Aorta (tissue), 5 donors: ENCODE measurements around the gene MATCAP1. TPM values are rescaled to one million over a fixed set of nuclear protein-coding genes. Genes with fewer than 3 reads are reported as not detected.
A peak's percentile ranks its signal among the peaks of the same experiment; 100 is the strongest.

Experiments used
- ATAC-seq: fragments of 200-7000 bp; cut with Tn5 transposase; one replicate; pipeline ENCODE4 v1.9.1; 2022; ENCODE audit warnings: moderate library complexity; ENCODE audit not compliant: low FRiP score
- DNase-seq, 2 donors: peaks; one replicate each; pipeline ENCODE4 v3.0.0-alpha.2; 2020
- H3K27ac ChIP-seq, 2 donors: one replicate each; pipeline ENCODE4 v1.5.1; 2013; ENCODE audit warnings: low read length in 2 of 2, mild to moderate bottlenecking in 2 of 2, moderate library complexity in 2 of 2, control low read depth in 1 of 2, inconsistent platforms in 1 of 2, low read depth in 1 of 2
- H3K27me3 ChIP-seq, 2 donors: one replicate each; pipeline ENCODE4 v1.6.1; 2013; ENCODE audit warnings: control low read depth in 1 of 2, low read length in 1 of 2, mild to moderate bottlenecking in 1 of 2, moderate library complexity in 1 of 2; ENCODE audit not compliant: insufficient read depth in 2 of 2, control insufficient read depth in 1 of 2
- H3K36me3 ChIP-seq, 2 donors: one replicate each; pipeline ENCODE4 v1.6.1; 2013; ENCODE audit warnings: control low read depth in 1 of 2, low read length in 1 of 2, mild to moderate bottlenecking in 1 of 2; ENCODE audit not compliant: insufficient read depth in 2 of 2, control insufficient read depth in 1 of 2
- H3K4me1 ChIP-seq, 2 donors: one replicate each; pipeline ENCODE4 v1.6.1; 2013; ENCODE audit warnings: low read length in 2 of 2, control low read depth in 1 of 2, mild to moderate bottlenecking in 1 of 2, moderate library complexity in 1 of 2; ENCODE audit not compliant: insufficient read depth in 2 of 2, control insufficient read depth in 1 of 2
- H3K4me3 ChIP-seq, 2 donors: one replicate each; pipeline ENCODE4 v1.5.1; 2013; ENCODE audit warnings: low read length in 2 of 2, control low read depth in 1 of 2, mild to moderate bottlenecking in 1 of 2
- H3K9me3 ChIP-seq: one replicate; pipeline ENCODE4 v1.6.1; 2013; ENCODE audit warnings: mild to moderate bottlenecking, low read length; ENCODE audit not compliant: control insufficient read depth
- WGBS, 2 donors: extraction: QIAGEN DNeasy Blood & Tissue Kit; methylation state at CpG; one replicate each; pipeline ENCODE4 v1.1.7; 2013; 5-methylcytosine and 5-hydroxymethylcytosine counted together
- intact Hi-C, 2 donors: fragments of 100-400 bp; cut with DNase I; formaldehyde crosslinking; loops; one replicate each; pipeline versions ENCODE4 v1.14.2 to v1.15.0; 2022
- long read RNA-seq, 2 donors: library from polyadenylated mRNA; unstranded; transcript quantifications; one replicate each; pipeline ENCODE4 v2.0.0, GENCODE V29; 2020 to 2021
- polyA plus RNA-seq, 2 donors: library from polyadenylated mRNA; stranded (reverse); fragments of 200-250 nt; gene quantifications; one replicate each; pipeline ENCODE4 v1.2.3, GENCODE V29; 2013
- total RNA-seq, 2 donors: library from RNA; stranded (reverse); fragmentation: NEBNext Ultra II Directional; extraction: Animal tissue kit (Norgen Biotek cat#: 25700); gene quantifications; one replicate each; pipeline ENCODE4 v1.2.1, GENCODE V29; 2021
- donor health status: healthy with polysubstance abuse.
- donor health status: Bipolar disorder and iron deficiency.
- donor health status: DM: no; HTN: no; CAD: no.
- donor health status: DM: no; HTN: no; CAD: no.
- donor health status: DM: yes; HTN: yes; CAD: no.

Gene MATCAP1
- total RNA-seq (10 to 100 TPM; 18.1 to 33.8 TPM), polyA plus RNA-seq (10 to 100 TPM in 1 of 2 donors, 1 to 10 TPM in 1; 3.0 to 45.7 TPM)
- long read RNA-seq, donor 1, partial matches to known transcripts = 3 of 14 reads
- long read RNA-seq, donor 1, other reads (novel, unspliced or antisense) = 6 of 14 reads
- long read RNA-seq, donor 2, transcript KIAA0895L-203 (3 exons, 2,824 nt) = major isoform, 5 of 9 reads
- long read RNA-seq, donor 2, partial matches to known transcripts = 0 of 9 reads
- long read RNA-seq, donor 2, other reads (novel, unspliced or antisense) = 3 of 9 reads

DNA sequence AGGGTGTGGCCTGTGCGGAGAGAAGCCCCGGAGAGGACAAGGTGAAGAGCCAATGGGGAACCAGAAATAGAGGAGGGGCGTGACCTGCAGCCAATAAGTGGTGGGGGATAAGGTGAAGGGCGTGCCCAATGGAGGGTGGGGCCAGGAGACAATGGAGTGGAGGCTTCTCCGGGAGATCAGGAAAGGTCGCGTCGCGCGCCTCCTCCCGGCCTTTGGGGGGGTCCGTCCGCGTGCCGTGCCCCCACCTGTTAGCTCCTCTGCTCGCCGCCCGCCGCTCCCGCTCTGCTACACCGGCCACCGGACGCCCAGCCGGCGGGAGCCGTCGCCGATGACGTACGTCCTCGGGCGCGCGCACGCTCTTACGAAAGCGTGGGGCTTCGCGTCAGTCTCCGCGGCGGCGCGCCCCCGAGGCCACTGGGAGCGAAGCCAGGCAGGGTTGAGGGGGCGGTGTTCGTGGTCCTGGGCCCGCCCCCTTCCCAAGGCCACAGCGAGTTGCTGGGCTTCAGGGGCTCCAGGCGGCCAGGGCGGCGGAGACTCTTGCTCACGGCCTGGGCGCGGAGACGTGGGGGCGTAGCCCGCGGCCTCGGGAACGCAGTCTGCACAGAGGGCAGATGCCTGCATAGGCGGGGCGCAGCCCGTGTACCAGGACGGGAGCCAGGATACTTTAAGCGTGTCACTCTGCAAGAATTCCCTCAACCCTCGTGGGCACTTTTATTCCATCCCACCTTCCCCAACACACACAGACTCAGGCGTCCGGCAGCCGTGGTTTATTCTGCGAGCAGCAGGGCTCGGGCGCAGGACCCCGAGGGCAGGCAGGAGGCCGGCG is at the start of gene MATCAP1:
TSS of gene MATCAP1 (minus strand) at position 337 of the 826 bp plus-strand sequence. CDS start 3,353 bp downstream, outside the sequence.
- DNase-seq (peak; percentile 97), ATAC-seq (peak; percentile 94)
- Histone ChIP-seq H3K27ac (peak within 1 kb of the TSS in 1 of 2 donors; percentile 81), H3K27me3 (no peaks in the 10 kb centered on the region), H3K4me3 (peak within 1 kb of the TSS; percentile 24 to 54), H3K9me3 (no peaks in the 10 kb centered on the region), H3K4me1 (no peaks in the 10 kb centered on the region), H3K36me3 (no peaks in the 10 kb centered on the region)
- WGBS, 2 donors = 0% methylated on average over 67 to 77 of the region's 77 CpGs
- intact Hi-C loops = loop anchor here (2.0 to 10.0 kb wide), 3 partner anchors 25 to 289 kb away; partner anchors contain the start of genes FBXL8 (in 1 of the 2) and TRADD (in 1 of the 2)

GRCh38 chr16:67230809-67231660 is 47.3 kb upstream of the MATCAP1 start:
- no peaks in the 10 kb centered on the region for H3K9me3 ChIP-seq
- peaks cover 0 to 4% of the 10 kb centered on the region in 2 donors for H3K36me3 ChIP-seq
- H3K4me3 ChIP-seq = no peak overlapping the region
- intact Hi-C loops = no loop called here
- H3K27me3 ChIP-seq = no peaks in the 10 kb centered on the region
- H3K27ac ChIP-seq = no peak overlapping the region
- no peak for ATAC-seq
- 78 to 84% methylated on average over 12 of the region's 12 CpGs for WGBS, 2 donors
- DNase-seq = no peak
- no peaks in the 10 kb centered on the region for H3K4me1 ChIP-seq

DNA sequence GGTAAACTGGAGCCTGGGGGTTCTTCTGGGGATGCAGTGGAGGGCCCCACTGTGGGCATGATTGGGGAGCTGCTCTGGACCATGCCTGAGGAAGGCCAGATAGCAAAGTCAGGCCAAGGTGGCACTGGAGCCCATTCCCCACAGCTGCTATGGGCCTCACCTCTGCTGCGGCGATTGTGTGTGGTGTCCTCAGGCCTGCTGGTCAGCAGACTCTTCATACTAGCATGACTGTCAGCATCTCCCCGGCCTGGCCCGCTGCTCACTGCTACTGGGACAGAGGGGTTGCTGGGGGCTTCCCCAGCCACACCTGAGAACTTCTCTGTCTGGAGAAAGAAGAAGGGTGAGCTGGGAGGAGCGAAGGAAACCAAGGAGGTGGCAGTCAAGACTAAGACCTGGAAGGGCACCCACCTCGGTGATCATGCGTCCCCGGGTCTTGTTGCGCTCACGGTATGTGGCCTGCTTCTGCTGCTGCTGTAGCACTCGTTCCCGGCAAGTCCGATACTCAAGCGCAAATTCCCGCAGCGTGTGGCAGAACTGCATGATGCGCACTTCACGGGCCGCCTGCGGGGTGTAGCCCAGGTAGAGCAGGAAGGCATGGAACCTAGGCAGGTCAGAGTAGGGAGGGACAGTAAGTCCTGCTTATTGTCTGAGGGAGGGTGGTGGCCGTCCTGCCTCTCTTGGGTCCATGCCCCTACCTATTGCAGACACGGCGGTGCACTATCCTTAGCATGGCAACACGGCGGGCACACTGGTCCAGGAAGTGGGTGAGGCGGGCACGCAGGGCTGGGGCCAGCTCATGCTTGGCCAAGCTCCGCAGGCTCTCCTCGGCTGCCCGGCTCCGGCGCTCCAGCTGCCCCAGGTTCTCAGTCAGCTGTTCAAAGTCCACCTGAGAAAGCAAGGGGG is 46.4 kb upstream of the MATCAP1 start:
- H3K9me3 ChIP-seq = no peaks in the 10 kb centered on the region
- no peak overlapping the region for H3K4me3 ChIP-seq
- intact Hi-C loops = loop anchor here in 1 of 2 donors (5.0 kb wide), 1 partner anchor 38 kb away; the partner anchor contains the start of genes E2F4 and EXOC3L1
- no peak for ATAC-seq
- H3K27ac ChIP-seq = no peak overlapping the region
- no peaks in the 10 kb centered on the region for H3K4me1 ChIP-seq
- H3K27me3 ChIP-seq = no peaks in the 10 kb centered on the region
- peaks cover 0 to 4% of the 10 kb centered on the region in 2 donors for H3K36me3 ChIP-seq
- 89 to 90% methylated on average over 32 of the region's 32 CpGs for WGBS, 2 donors
- DNase-seq = no peak

DNA sequence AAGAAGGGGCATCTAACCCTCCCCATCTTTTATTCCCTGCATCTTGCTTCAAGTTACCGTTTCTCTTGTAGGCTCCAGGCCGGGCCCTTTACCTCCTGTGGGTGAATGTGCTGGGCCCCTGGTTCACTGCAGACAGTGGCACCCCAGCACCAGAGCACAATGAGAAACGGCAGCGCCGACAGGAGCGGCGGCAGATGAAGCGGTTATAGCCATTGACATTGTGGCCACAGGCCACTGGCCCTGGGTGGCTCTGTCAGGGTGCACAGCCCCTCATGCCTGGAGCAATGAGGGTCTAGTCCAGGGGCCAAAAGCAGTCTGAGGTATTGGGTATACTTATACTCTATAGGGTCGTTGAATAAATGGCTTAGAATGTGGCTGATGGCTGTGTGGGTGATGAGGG is 45.1 kb upstream of the MATCAP1 start:
- no peak for DNase-seq
- intact Hi-C loops = loop anchor here in 1 of 2 donors (5.0 kb wide), 1 partner anchor 37 kb away; the partner anchor contains the start of genes E2F4 and EXOC3L1
- peaks cover 0 to 4% of the 10 kb centered on the region in 2 donors for H3K36me3 ChIP-seq
- H3K9me3 ChIP-seq = no peaks in the 10 kb centered on the region
- no peak overlapping the region for H3K27ac ChIP-seq
- 85% methylated on average over 9 of the region's 9 CpGs for WGBS, 2 donors
- H3K4me1 ChIP-seq = no peaks in the 10 kb centered on the region
- H3K27me3 ChIP-seq = no peaks in the 10 kb centered on the region
- no peak overlapping the region for H3K4me3 ChIP-seq
- ATAC-seq = no peak

DNA sequence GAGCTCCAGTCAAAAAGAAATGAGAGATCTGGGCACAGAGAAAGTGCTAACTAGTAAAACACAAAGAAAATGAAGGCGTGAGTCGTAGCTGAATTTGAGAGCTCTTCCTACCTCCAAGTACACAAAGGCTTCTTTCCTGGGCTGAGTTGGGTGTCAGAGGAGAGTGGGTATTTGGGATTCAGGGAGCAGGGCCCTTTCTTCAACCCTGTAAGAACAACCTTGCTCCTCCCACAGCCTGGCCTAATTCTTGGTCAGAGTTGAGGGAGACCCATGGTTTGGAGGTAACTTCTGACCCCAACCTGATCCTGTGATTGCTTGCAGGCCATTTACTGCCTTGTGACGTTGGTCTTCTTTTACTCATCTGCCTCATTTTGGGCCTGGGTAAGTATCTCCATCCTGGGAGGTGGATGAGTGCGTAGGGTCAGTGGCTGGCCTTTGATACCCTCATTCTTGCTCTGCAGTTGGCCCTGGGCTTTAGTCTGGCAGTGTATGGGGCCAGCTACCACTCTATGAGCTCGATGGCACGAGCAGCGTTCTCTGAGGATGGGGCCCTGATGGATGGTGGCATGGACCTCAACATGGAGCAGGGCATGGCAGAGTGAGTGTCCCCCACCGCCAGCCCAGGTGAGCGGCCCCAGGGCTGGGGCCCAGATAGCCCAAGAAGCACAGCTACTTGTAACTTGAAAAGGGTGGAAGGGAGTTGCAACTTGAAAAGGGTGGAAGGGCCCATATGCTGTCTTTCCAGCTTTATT is 44.4 kb upstream of the MATCAP1 start:
- Histone ChIP-seq H3K4me1 (no peaks in the 10 kb centered on the region), H3K27ac (no peak overlapping the region), H3K36me3 (peaks cover 0 to 4% of the 10 kb centered on the region in 2 donors), H3K9me3 (no peaks in the 10 kb centered on the region), H3K27me3 (no peaks in the 10 kb centered on the region), H3K4me3 (no peak overlapping the region)
- WGBS, 2 donors = 85 to 89% methylated on average over 9 of the region's 9 CpGs
- ATAC-seq (no peak), DNase-seq (no peak)
- intact Hi-C loops = loop anchor here in 1 of 2 donors (5.0 kb wide), 1 partner anchor 36 kb away; the partner anchor contains the start of genes E2F4 and EXOC3L1

GRCh38 chr16:67227567-67227921 is 43.8 kb upstream of the MATCAP1 start:
- Histone ChIP-seq H3K27me3 (no peaks in the 10 kb centered on the region), H3K36me3 (peaks cover 0 to 4% of the 10 kb centered on the region in 2 donors), H3K27ac (no peak overlapping the region), H3K4me3 (peak overlapping the region; percentile 77), H3K4me1 (no peaks in the 10 kb centered on the region), H3K9me3 (no peaks in the 10 kb centered on the region)
- intact Hi-C loops = loop anchor here in 1 of 2 donors (5.0 kb wide), 1 partner anchor 35 kb away; the partner anchor contains the start of genes E2F4 and EXOC3L1
- DNase-seq (no peak), ATAC-seq (no peak)
- WGBS, 2 donors = 12 to 13% methylated on average over 12 of the region's 12 CpGs
